C1 segment of cervical spinal cord (tissue), 14 donors: ENCODE results near the gene ERP44.
"Not testable (repeated sequence)": the region's sequence is repeated elsewhere in the genome, so short reads cannot be mapped to it uniquely, and the experiment has no call there.

Experiments used
- DNase-seq, 14 donors: peaks; one replicate each; lab custom pipeline; 2025; lab: John Stamatoyannopoulos, UW

ERP44 gene

DNA sequence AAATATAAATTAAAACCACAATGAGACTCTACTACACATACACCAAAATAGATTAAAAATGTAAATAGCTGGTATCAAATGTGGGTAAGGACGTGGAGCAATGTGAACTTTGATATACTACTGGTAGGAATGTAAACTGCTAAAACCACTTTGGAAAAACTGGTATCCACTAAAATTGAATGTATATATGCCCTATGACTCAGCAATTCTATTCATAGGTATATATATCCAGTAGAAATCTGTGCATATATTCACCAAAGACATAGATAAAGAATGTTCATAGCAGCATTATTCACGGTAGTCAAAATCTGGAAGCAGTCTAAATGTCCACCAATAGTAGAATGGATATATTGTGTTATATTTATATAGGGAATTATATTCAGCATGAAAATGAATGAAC lies 85.2 kb downstream of the ERP44 start:
- DNase-seq = no peak

DNA sequence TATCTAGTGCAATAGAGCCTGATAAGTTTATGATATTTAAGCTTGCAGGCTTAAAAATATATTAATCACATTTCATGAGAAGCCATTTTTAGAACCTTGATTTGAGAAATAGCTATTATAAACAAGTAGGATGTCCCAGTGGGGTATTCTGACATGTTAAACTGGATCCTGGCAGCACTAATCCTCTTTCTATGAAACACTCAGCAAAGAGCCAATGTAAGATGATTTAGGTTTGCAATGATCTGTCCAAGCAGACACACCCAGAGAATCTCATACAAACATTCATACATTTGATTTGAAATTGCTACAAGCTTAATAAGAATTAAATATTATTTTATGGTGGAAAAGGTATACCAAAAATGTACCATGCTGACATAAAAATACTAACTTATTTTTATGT lies 86.5 kb downstream of the ERP44 start:
- no peak for DNase-seq

DNA sequence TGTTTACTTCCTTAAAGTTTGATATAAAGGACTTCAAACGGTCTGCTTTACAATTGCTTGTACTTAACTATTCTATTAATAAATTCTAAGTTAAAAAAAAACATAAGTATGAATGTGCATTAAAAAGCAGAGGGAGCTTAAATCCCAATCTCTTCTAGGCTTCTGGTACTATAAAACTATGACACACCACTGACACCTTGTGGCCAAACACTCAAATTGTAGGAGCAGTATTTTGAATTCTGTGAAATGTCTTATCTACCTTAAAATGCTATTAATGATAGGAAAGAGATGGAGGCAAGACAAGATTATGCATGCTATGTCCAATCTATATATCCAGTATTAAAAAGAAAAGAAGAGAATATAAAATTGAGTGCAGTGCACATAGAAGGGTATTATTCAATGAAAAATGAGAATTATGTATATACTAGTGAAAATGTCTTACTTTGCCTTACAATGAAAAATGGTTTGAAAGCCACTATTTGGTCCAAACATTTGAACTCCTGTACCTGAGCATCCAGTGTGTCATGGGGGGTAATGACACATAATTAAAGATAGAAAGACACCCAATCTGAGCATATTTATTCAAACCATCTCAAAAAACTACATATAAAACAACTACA lies 87.6 kb downstream of the ERP44 start:
- no peak for DNase-seq

DNA sequence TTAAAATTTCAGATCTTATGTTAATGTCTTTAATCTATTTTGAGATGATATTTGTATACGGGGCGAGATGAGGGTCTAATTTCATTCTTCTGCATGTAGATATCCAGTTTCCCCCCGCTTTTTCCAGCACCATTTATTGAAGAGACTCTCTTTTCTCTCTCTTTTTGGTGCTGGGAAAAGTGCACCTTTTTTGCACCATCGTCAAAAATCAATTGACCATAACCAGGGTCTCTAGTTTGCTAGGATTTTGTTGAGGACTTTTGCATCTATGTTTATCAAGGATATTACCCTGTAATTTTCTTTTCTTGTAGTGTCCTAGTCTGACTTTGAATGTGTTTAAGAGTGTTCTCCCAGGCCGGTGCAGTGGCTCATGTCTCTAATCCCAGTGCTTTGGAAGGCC lies 99.0 kb downstream of the ERP44 start:
- no peak for DNase-seq

DNA sequence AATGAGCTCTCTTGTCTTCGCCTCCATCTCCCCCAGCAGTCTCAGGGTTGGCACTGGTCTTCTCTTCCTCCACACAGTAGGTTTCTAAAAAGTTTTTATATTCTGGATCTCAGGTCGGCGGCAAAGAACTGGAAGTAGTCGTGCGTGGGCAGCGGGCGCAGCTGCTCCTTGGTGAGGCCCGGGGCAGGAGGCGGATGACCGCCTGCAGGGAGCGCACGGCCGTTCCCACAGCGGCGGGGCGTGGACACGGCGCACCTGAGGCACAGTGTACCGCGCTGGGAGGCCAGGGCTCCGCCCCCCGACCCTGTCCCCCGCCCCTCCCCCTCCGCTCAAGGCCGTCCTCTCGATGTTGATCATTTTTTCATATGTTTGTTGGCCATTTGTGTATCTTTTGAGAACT lies 99.9 kb downstream of the ERP44 start:
- DNase-seq = no peak

DNA sequence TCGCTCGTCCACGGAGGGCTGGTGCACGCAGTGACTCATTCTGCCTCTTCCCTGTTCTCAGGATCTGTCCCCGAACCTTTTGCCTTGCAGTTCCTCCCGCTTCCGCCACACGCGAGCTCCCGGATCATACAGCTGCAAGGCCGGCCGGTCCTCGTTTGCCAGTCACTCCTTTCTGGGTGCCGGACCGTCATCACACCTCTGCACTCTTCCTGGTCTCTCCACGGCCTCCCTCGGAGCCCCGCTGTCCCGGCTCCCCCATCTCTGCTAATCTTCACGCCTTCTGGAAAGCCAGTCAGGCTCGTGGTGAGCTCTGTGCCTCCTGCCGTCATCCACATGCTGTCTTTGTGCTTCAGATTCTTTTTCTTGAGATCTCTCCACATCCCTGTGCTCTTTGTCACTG lies 100.5 kb downstream of the ERP44 start:
- no peak for DNase-seq

DNA sequence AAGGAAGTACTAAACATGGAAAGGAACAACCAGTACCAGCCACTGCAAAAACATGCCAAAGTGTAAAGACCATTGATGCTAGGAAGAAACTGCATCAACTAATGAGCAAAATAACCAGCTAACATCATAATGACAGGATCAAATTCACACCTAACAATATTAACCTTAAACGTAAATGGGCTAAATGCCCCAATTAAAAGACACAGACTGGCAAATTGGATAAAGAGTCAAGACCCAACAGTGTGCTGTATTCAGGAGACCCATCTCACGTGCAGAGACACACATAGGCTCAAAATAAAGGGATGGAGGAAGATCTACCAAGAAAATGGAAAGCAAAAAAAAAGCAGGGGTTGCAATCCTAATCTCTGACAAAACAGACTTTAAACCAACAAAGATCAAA lies 108.3 kb downstream of the ERP44 start:
- not testable (repeated sequence) for DNase-seq

DNA sequence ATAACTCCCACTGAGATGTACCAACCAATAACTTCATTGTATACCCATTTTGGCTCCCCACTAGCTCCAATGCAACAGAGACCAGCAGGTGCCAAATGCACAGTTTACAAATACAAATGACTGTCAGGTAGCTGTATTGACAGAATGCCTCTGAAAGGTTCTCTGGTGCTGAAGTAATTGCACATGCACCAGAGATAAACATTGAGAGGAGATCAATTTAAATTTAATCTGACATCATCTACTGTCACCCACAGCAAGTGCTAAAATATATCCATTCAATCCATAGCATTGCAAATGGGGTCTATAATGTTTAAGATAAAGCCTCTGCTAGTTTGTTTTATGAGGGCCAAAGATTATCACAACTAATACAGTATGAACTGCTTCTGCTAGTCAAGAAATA lies 112.2 kb downstream of the ERP44 start:
- no peak for DNase-seq

DNA sequence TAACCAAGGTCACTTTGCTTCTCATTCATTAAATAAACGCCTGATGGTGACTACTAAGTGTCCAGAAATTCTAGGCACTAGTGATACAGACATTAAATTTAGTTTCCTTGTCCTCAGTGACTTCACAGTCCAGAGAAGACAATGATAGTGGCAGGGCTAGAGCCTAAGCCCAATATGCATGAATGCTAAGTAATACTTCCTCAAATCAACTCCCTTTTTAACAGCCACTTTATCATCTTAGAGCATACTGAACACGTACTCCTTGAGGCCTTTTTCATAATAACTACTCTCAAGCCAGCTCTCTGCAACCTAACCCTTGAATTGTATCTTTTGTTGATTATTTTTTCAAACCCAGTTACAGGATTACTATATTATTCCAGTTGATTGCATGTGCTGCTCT lies 118.2 kb downstream of the ERP44 start:
- DNase-seq = no peak

DNA sequence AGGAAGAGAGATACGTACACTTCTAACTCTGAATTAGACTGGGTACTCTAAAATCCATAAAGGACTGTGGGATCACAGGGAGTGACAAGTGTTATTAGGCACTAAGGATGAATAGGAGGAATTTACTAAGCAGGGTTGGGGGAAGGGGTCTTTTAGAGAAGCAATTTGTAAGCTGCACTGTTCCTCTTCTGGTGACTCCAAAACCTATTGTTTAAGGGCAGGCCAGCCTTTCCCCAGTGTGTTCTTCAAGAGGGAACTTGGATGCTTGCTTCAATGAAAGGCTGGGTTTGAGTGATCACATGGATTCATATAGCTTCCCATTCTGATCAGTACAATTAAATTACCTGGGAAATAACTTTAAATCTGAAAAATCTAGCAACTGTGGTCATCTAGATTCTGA lies 120.6 kb downstream of the ERP44 start:
- no peak for DNase-seq

DNA sequence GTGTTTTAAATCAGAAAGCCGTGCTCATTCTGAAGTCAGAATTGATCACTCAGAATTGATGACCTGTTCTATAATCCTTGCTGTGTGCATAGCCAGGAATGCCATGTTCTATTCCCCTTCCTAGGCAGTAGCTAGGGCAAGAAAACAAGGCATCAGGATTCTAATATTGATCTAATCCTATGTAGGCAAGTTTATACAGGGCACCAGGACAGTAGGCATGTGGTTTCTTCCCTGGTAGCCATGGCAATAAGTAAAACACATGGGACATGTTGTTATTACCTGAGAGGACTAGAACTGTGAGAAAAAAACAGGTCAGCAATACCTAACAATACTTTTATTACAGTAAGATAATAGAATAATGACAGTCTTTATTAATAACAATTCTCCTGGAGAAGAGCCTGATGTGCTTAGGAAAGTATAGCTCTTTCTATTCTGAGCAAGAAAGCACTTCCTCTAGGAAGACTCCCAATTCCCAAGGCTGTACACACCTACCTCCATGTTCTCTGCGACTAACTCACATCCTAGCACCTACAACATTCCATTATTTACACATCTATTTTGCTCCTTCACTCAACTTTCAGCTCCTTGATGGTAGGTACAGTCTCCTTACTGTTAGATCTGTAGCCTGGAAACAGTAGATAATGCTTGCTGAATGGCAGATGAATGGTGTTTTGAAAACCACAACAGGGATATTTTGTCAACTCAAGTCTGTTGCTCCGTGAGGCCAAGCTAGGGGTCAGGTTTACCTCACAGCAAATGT lies 121.6 kb downstream of the ERP44 start:
- DNase-seq = no peak

DNA sequence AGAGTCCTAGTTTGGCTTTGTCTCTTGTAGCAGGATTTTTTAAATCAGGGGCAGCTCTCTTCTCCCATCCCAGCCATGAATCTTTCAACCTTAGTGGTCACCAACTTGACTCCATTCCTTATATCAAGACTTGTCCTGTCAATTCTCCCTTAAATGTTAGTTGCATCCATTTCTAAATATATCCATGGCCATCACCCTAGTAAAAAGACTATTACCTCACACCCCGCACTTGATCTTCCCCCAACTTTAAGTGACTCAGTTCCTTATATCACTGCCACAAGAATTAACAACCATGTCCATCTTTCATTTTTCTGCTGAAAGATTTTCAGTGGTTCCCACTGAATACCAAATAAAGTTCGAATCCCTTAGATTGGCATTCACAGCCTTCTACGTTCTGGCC lies 125.3 kb downstream of the ERP44 start:
- DNase-seq = no peak

DNA sequence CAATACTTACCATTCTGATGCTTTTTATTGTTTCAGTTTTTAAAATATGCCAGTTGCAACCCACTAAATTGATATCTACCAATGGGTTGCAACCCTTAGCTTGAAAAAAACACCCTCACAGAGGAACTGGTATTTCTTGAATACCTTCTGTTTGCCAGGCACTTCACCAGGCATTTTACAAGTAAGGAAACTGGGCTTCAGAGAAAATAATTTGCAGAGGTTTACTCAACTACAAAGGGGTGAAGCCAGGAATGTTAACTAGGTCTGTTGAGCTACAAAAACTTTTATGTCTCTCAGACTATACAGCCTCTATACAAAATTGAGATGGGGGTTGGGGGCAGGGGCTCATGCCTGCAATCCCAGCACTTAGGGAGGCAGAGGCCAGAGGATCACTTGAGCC lies 127.4 kb downstream of the ERP44 start:
- no peak for DNase-seq

DNA sequence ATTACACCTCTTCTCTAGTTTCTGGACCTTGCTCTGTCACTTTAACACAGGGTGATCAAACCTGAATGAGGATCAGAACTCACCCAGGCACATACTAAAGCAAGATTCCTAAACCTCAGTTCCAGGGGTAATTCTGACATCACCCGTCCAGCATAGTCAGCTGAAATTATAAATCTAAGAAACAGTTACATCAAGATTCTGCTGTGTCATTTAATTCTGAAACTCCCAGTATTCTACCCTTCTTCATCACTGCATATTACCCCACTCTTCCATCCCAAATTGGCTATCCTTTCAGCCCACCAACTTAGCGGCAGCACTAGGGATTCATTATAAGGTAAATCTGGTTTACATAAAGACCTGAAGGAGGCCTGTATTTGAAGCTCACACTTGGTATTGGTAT lies 128.3 kb downstream of the ERP44 start:
- no peak for DNase-seq

DNA sequence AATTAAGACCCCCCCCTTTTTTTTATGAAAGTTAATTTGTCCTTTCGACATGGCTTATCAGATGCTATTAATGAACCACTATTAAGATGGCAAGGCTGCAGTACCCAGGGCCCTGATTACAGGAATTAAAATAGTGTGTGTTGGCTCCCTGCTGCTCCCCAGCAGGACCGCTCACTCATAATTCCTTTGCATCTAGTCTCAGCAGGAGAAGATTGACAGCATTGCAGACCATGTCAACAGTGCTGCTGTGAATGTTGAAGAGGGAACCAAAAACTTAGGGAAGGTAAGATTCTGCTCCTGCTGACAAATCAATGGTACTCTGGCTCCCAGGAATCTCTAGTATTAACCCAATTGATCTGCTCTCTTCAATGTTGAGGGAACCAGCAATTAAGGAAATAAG lies 131.3 kb downstream of the ERP44 start:
- no peak for DNase-seq

DNA sequence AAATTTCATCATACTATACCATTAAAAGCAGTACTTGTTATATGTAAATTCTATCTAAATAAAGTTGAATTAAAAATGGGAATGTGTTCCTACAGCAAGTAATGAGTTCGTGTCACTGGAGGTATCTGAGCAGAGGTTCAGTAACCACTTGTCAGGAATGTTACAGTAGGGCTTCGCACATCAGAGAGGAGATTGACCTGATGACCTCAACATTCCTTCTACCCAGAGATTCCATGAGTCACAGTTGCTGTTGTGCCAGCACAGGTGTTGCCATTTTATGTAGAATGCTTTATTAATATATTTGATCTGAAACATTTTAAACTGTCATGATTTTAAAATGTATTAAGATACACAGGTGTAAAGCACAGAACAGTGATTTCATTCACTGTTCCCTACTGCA lies 132.1 kb downstream of the ERP44 start:
- DNase-seq = no peak

DNA sequence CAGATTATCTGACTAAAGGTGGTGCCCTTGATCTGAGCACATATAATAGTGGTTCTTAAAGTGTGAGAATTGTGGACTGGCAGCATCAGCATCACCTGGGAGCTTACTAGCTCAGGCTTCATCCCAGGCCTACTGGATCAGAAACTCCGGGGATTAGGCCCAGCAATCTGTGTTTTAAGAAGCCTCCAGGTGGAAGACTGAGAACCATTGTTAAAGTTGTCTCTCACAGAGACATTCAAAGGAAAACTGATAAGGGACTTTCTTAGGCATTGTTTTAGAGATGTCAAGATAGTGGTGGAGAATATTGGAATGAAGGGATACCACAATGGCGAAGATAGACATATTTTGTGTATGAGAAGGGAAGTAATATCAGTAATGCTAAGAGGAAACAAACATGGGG lies 132.8 kb downstream of the ERP44 start:
- DNase-seq = no peak

DNA sequence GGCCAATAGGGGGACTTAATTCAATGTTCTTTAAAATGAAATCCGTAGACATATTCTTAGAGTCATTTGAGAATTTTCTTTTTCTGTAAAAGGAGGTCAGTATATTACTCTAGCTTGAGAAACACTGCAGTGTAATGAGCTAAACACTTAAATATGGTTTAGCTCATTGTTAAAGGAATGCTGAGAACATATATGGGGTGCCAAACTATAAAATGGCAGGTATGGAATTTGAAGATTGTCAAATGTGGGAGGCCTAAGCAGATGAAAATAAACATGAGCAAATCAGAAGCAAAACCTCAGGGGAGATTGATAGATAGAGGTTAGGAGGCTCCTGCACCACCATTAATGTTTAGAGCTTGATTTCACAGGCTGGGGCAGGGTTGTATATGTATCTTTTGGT lies 134.5 kb downstream of the ERP44 start:
- DNase-seq = no peak

DNA sequence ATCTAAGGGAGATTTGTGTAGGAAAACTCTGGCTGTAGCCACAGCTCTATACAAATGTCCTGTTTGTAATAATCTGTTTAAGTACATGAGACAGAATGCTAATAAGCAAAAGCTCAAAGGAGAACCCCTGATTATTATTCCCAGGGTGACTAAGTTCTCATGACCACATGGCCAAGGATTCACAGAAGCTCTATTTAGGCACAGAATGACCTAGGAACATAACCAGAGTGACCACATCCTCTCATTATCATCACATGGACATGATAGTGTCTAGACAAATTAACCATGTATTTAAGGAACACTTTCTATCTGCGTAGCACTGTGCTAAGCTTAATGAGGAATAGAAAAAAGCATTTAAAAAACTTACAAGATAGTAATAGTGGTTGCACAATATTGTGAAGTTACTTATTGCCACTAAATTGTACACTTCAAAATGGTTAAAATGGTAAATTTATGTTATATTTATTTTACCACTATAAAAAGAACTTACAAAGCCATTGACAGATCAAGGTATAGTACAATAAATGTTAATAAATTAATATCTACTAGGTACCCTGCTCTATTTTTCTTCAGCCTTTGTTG lies 136.0 kb downstream of the ERP44 start:
- DNase-seq = no peak

DNA sequence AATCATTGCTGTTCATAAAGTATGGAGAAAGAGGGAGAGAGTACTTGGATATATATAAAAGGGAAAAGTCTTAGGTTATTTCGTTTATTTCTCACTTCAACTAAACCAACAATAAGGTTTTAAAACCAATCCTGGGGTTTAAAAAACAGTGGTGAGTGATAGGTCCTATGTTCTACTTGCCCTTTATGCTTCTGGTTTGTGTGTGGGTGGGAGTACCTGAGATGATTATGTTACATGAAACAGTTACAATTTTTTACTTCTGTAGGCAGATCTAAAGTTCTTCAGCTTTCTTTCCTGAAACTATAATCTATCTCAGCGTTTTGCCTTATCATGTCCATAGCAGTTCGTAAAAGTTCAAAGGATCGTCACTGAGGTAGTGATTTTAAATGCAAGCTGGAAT lies 143.2 kb downstream of the ERP44 start:
- DNase-seq = no peak

DNA sequence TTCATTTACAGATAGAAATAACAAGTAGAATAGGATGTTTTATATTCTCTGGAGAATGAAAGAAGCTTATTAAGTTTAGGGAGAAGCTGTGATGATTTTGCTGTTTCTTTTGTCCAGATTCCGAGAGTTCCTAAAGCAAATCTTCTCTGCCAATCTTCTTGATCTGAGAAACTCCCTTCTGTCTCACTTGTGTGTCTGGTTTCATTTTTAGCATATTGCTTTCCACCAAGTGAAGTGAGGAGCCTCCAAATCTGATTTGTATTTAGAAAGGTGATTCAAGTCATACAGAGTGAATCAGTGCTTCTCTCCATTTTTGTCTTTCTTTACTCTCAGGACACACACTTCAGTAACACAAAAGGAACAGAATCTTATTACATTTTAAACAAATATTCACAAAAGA lies 144.0 kb downstream of the ERP44 start:
- DNase-seq = no peak

DNA sequence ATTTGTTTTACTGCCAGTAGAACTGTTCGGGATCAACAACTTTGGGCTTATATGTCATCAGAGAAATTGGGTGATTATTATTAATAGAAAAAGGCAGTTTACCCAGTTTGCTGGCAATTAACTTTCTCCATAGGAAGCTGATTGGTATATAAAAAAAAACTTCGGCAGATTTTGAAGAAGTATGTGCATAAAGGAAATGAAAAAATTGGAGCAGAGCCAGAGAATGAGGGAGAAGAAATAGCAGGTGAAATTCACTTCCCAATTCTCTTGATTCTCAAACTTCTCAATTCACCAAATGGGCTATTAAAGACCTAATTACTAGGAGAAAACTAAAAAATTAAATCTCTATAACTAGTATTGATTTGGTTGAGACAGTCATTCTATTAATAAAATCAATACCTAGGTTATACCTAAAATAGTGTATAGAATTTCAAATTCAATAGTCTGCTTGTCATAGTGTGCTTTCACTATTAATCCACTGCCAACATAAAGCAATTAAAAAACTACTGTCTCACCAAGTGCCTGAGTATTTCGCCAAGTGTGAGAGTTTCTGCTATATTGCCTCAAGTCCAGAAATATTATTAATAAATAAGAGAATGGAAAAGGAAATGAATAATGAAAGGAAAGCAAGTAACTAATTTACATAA lies 144.8 kb downstream of the ERP44 start:
- no peak for DNase-seq

DNA sequence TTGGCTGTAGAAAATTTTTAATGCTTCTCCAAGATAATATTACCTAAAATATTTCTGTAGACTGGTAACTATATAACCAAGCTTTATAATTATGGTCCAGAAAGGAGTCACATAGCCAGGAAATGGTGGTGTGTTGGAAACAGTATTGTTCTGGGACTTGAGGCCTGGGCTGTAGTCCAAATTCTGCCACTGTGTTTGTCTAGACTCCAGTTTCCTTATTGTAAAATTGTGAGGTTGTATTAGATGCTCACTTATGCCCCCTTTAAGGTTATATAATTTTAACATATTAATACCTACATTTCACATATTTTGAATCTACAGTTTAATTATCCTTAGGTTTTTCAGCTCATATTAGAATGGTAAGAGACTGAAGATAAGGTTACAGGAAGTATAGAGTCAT lies 149.9 kb downstream of the ERP44 start:
- no peak for DNase-seq
